GM18873 (cell line): Measurements from ENCODE around the gene DGKB.

Source experiments
- ATAC-seq: cut with Tn5 transposase; IDR thresholded peaks from one replicate; pipeline ENCODE4 v1.9.1; 2021; ENCODE audit warnings: mild to moderate bottlenecking, moderate library complexity, moderate number of reproducible peaks; ENCODE audit not compliant: unreplicated experiment, low FRiP score

The DGKB gene

GRCh38 chr7:14602851-14603250, 299.7 kb downstream of the DGKB start:
- ATAC-seq = no peak

GRCh38 chr7:14600766-14601367, 301.7 kb downstream of the DGKB start:
- ATAC-seq = no peak

GRCh38 chr7:14598978-14599377, 303.6 kb downstream of the DGKB start:
- no peak for ATAC-seq

DNA sequence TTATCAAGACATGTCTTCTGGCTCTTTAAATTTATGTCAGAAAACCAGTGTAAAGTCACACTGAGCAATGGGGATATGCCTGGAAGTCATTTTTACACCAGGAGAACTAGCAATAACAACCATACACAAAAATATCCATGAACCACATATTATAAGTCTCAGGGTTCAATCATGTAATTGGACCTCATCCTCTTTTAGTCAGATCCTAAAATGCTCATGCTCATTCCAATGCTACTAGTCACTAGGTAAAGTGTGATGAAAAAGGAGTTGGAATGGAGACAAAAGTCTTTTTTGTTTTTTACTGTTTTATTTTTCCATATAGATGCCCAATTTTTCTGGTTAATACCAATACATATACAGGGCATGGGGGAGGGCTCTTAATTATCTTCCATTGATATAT, 306.1 kb downstream of the DGKB start:
- ATAC-seq = no peak

- no peak for ATAC-seq
These were observed 312.3 kb downstream of the DGKB start for GRCh38 chr7:14590206-14590605.

DNA sequence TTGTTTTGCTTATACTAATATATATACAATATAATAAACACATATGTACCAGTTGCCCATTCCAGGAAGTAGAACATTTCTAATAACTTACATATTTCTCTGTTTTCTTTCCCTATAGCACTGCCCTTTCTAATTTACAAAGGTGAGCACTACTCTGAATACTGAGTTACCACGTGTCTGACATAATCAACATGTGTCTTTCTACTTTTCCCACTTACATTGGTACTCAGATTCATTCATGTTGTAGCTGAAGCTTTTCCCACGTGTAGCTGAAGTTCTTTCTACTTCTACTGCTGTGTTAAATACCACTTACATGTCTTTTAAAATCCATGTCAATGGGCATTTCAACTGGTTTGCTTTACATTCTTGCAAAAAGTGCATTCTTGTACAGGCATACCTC, 317.3 kb downstream of the DGKB start:
- ATAC-seq = no peak

- ATAC-seq = no peak
These were observed 319.0 kb downstream of the DGKB start for GRCh38 chr7:14583518-14583917.

- ATAC-seq = no peak
These were observed 320.5 kb downstream of the DGKB start for GRCh38 chr7:14582010-14582409.

- no peak for ATAC-seq
These were observed 322.6 kb downstream of the DGKB start for GRCh38 chr7:14579971-14580370.

- ATAC-seq = no peak
These were observed 326.0 kb downstream of the DGKB start for GRCh38 chr7:14576578-14576977.

DNA sequence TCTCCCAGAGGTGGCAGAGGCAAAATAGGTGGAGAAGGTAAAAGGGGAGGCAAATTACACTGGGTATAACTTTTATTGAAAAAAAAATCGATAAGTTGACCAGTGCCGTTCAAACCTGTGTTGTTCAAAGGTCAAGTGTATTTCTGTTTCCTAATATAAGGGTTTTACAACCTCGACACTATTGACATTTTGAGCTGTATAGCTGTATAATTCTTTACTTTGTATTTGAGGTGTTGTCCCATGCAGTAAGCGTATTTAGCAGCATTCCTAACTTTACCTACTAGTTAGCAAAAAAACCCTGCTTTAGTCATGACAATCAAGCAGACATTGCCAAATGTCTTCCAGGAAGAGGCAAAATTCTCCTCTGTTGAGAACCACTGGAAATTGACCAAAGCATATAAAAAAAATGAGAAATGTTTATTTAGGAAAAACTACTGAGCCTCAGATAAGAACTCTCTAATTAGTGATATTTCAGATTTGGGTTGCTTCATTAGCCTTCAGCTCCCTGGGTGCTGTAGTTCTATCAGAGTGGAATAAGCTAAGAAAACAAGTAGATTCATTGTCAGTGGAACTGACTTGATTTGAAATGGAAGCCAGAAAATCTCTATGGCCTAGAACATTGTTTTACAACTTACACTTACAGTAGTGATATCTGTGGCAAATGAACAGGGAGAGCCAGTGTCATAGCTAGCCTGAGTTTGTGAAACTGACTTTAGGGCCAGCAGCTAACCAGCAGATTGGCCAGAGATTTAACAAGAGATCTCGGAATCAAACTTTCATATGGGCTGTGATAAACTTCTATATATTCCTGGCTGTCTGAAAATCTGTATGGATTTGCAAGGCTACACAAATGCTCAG, 331.6 kb downstream of the DGKB start:
- no peak for ATAC-seq

GRCh38 chr7:14552060-14552459, 350.5 kb downstream of the DGKB start:
- no peak for ATAC-seq

- ATAC-seq = no peak
These were observed 351.2 kb downstream of the DGKB start for GRCh38 chr7:14551310-14551709.

GRCh38 chr7:14542624-14543023, 359.9 kb downstream of the DGKB start:
- no peak for ATAC-seq

GRCh38 chr7:14521183-14521582, 381.4 kb downstream of the DGKB start:
- ATAC-seq = no peak

GRCh38 chr7:14510268-14510667, 392.3 kb downstream of the DGKB start:
- no peak for ATAC-seq

DNA sequence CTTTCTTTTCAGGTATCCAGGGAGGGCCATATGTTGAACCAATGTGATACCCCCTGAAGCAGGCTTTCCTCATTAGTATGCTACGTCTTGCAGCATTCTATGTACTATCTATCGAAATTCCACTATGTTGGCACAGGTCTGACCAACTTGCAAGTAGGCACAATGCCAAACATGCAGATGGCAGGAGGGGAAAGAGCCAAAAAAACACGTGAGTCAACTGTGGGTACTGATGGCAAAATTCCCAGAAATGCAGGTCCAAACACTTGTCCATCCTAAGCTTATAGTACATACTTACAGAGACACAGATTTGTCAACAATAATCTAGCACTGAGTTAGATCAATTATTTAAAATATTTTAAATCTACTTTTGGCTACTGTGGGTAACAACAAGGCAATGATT, 394.9 kb downstream of the DGKB start:
- no peak for ATAC-seq

DNA sequence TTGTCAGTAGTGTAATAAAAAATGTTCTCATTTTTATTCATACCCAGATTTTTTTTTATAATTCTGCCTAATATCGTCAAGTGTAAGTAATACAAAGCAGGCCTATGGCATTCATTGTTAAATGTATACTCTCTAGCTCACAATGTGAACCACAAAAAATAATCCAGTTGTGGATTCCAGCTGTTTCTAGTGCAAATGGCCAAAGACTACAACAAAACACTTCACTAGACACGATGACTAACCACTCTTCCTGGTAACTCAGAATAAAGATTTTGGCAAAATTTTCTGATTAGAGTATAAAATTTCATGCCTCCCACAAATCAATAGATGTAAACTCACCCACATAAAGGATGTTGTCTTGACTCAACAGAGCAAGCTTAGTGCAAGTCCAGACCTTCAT, 396.6 kb downstream of the DGKB start:
- ATAC-seq = no peak

GRCh38 chr7:14504134-14504533, 398.4 kb downstream of the DGKB start:
- no peak for ATAC-seq

GRCh38 chr7:14503623-14504022, 398.9 kb downstream of the DGKB start:
- ATAC-seq = no peak

DNA sequence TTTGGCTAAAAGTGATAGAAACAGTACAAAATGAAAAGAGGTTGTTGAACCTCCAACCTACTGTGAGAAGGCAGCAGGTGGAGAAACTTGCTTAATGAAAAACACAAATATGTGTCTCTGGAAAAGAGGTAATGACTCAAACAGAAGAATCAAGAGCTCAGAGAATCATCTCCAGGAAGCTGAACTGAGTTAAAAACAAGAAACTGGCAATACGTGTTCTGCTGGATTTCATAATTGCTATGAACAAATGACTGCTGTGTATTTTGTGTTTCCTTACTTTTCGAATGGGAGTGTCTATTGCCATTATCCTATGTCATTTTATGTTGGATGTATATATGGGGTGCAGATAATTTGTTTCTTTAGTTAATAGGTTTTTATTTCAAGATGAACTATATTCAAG, 401.1 kb downstream of the DGKB start:
- no peak for ATAC-seq

DNA sequence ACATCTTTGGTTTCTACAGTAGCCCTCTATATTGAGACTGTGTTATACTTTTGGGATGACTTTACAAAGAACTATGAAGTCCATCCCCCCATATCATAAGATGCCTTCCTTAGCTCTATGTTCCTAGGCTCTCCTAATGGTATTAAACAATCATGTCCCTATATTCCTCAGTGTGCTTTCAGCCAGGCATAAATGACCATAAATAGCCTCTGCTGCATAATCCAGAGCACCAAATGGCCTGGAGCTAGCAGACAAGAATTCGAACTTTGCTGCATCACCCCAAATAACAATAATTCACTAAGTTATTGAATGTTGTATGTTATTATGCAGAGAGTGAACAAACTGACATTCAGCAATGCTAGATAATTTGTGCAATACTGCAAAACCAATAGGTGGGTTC, 405.2 kb downstream of the DGKB start:
- no peak for ATAC-seq
